Fibroblast of gingiva (primary cell): Measurements from ENCODE around the gene HIGD1C.
"Not testable (repeated sequence)": the region's sequence is repeated elsewhere in the genome, so short reads cannot be mapped to it uniquely, and the experiment has no call there.

Experiments
- DNase-seq: peaks from one replicate; pipeline ENCODE4 v3.0.0-alpha.2; 2011; ENCODE audit warnings: low read depth

Gene HIGD1C

GRCh38 chr12:50985322-50985721 is 33.0 kb downstream of the HIGD1C start:
- peak; percentile 93 for DNase-seq

- DNase-seq, result peak; percentile 65
Observed at GRCh38 chr12:50986966-50987737, 34.8 kb downstream of the HIGD1C start.

GRCh38 chr12:50988051-50988450 is 35.7 kb downstream of the HIGD1C start:
- peak; percentile 4 for DNase-seq

GRCh38 chr12:50988871-50989270 is 36.5 kb downstream of the HIGD1C start:
- no peak for DNase-seq

- no peak for DNase-seq
Observed at GRCh38 chr12:50990147-50990727, 37.9 kb downstream of the HIGD1C start.

- DNase-seq, result no peak
Observed at GRCh38 chr12:50990791-50991190, 38.4 kb downstream of the HIGD1C start.

- DNase-seq, result no peak
Observed at GRCh38 chr12:50991291-50991690, 38.9 kb downstream of the HIGD1C start.

- peak; percentile 42 for DNase-seq
Observed at GRCh38 chr12:50992819-50993218, 40.5 kb downstream of the HIGD1C start.

GRCh38 chr12:50999093-50999492 is 46.7 kb downstream of the HIGD1C start:
- no peak for DNase-seq

- no peak for DNase-seq
Observed at GRCh38 chr12:51000245-51000644, 47.9 kb downstream of the HIGD1C start.

- no peak for DNase-seq
Observed at GRCh38 chr12:51001799-51002198, 49.5 kb downstream of the HIGD1C start.

GRCh38 chr12:51004504-51004903 is 52.2 kb downstream of the HIGD1C start:
- DNase-seq, result no peak

GRCh38 chr12:51005030-51005429 is 52.7 kb downstream of the HIGD1C start:
- no peak for DNase-seq

- no peak for DNase-seq
Observed at GRCh38 chr12:51005671-51006070, 53.3 kb downstream of the HIGD1C start.

- DNase-seq, result no peak
Observed at GRCh38 chr12:51008329-51009055, 56.1 kb downstream of the HIGD1C start.

GRCh38 chr12:51009056-51009440 is 56.7 kb downstream of the HIGD1C start:
- no peak for DNase-seq

GRCh38 chr12:51011955-51012354 is 59.6 kb downstream of the HIGD1C start:
- DNase-seq, result no peak

GRCh38 chr12:51012570-51013236 is 60.4 kb downstream of the HIGD1C start:
- DNase-seq, result no peak

- no peak for DNase-seq
Observed at GRCh38 chr12:51013441-51013840, 61.1 kb downstream of the HIGD1C start.

GRCh38 chr12:51014467-51014866 is 62.1 kb downstream of the HIGD1C start:
- DNase-seq, result not testable (repeated sequence)

- DNase-seq, result no peak
Observed at GRCh38 chr12:51017452-51017851, 65.1 kb downstream of the HIGD1C start.

GRCh38 chr12:51018956-51019355 is 66.6 kb downstream of the HIGD1C start:
- DNase-seq, result no peak

- DNase-seq, result no peak
Observed at GRCh38 chr12:51019927-51020326, 67.6 kb downstream of the HIGD1C start.
